Heart left ventricle (tissue), 13 donors: ENCODE data around the gene RGS6.

ENCODE experiments used
- CTCF ChIP-seq, 12 donors: fragments of 200-600 bp; sonication (generic) in 4 of 12; IDR thresholded peaks; one replicate each; pipeline versions ENCODE4 v1.5.0 to v1.8.0; 2018 to 2022; ENCODE audit warnings: antibody characterized with exemption in 12 of 12, mild to moderate bottlenecking in 5 of 12
- POLR2A ChIP-seq, 2 donors: fragments of 450-650 bp; IDR thresholded peaks; one replicate each; pipeline ENCODE4 v1.6.1; 2017; ENCODE audit warnings: antibody characterized with exemption in 2 of 2, mild to moderate bottlenecking in 2 of 2, moderate library complexity in 2 of 2
- donor health status: ischemic (EF 13 %, LVEDD 7.1; RV severe dilation, severe dysfunction).
- donor health status: DM: no; HTN: yes; CAD: no.
- donor health status: DM: no; HTN: no; CAD: no.
- donor health status: ischemic (EF 25% LVEDD 6.9; RV normal size, moderate dysfunction).
- donor health status: ischemic (EF 25% LVEDD 5.7; RV mildly dilated, moderate dysfunction).
- donor health status: ischemic (EF 35%, LVEDD 5.7; RV mildly dilated, moderate dysfunction).
- donor health status: nonischemic (EF 11% LVEDD 7.7; RV severe dilation, severe dysfunction).
- donor health status: DM: yes; HTN: yes; CAD: no.
- donor health status: PGD.
- donor health status: ischemic (EF 29% LVEDD 5.4; RV normal size, mild dysfunction).
- donor health status: nonischemic (EF 23%, LVEDD 6.1; RV moderate dilation, normal function).

GRCh38 chr14:72434856-72435255, 502.6 kb downstream of the RGS6 start:
- TF ChIP-seq CTCF (IDR thresholded peaks at IDR 0.05) (no peak), POLR2A (IDR thresholded peaks at IDR 0.05) (no peak)
